Tibial nerve (tissue), 4 donors: ENCODE results near the gene DRC1. TPM values are rescaled to one million over a fixed set of nuclear protein-coding genes. Genes with fewer than 3 reads are reported as not detected.

Experiments
- DNase-seq, 2 donors: peaks; one replicate each; pipeline ENCODE4 v3.0.0-alpha.2; 2019; ENCODE audit warnings: low spot score in 2 of 2
- H3K27ac ChIP-seq, 4 donors: fragments of 200-600 bp; sonication (generic) in 3 of 4; one replicate each; pipeline ENCODE4 v1.5.1; 2017 to 2019; ENCODE audit warnings: mild to moderate bottlenecking in 1 of 4
- H3K27me3 ChIP-seq, 2 donors: fragments of 200-600 bp; sonication (generic) in 1 of 2; one replicate each; pipeline versions ENCODE4 v1.5.1 to v1.6.0; 2017 to 2019
- H3K36me3 ChIP-seq, 3 donors: fragments of 200-600 bp; sonication (generic); one replicate each; pipeline ENCODE4 v1.5.1; 2018 to 2019
- H3K4me1 ChIP-seq, 4 donors: fragments of 200-600 bp; sonication (generic) in 3 of 4; one replicate each; pipeline ENCODE4 v1.5.1; 2017 to 2019
- H3K4me3 ChIP-seq, 4 donors: fragments of 200-600 bp; sonication (generic) in 3 of 4; one replicate each; pipeline ENCODE4 v1.5.1; 2017 to 2019; ENCODE audit warnings: mild to moderate bottlenecking in 1 of 4, moderate library complexity in 1 of 4
- H3K9me3 ChIP-seq, 4 donors: fragments of 200-600 bp; sonication (generic) in 3 of 4; one replicate each; pipeline ENCODE4 v1.5.1; 2017 to 2019
- CTCF ChIP-seq, 5 experiments: fragments of 200-600 bp in 3 of 5; fragments of 450-650 bp in 2 of 5; sonication (generic) in 3 of 5; IDR thresholded peaks; one replicate each; pipeline ENCODE4 v1.5.1; 2016 to 2019; ENCODE audit warnings: antibody characterized with exemption in 5 of 5, mild to moderate bottlenecking in 3 of 5, moderate library complexity in 2 of 5
- EP300 ChIP-seq, 2 donors: sonication (generic); formaldehyde crosslinking; IDR thresholded peaks; one replicate each; pipeline ENCODE4 v1.6.1; 2017; ENCODE audit warnings: antibody characterized with exemption in 2 of 2, mild to moderate bottlenecking in 1 of 2
- POLR2A ChIP-seq, 2 donors: fragments of 450-650 bp; IDR thresholded peaks; one replicate each; pipeline ENCODE4 v1.6.1; 2017; ENCODE audit warnings: antibody characterized with exemption in 2 of 2, mild to moderate bottlenecking in 2 of 2, moderate library complexity in 2 of 2
- WGBS, 2 donors: methylation state at CpG; one replicate each; pipeline ENCODE4 v1.1.5; 2018; 5-methylcytosine and 5-hydroxymethylcytosine counted together
- total RNA-seq, 4 donors: library from RNA; depleted of rRNA; stranded (reverse); fragments of >200 nt; gene quantifications; one replicate each; pipeline ENCODE4 v1.1.0, GENCODE V29; 2016

Gene DRC1
- total RNA-seq, 4 donors from 2014 or later = 0.22 to 5.7 (median 1.7) TPM

- TF ChIP-seq POLR2A (IDR thresholded peaks at IDR 0.05) = no peak
- TF ChIP-seq EP300 (IDR thresholded peaks at IDR 0.05) = no peak
- no peak for TF ChIP-seq CTCF (IDR thresholded peaks at IDR 0.05)
- Histone ChIP-seq H3K27ac (no peak overlapping the region), H3K4me3 (no peak overlapping the region), H3K9me3 (no peaks in the 10 kb centered on the region), H3K27me3 (no peaks in the 10 kb centered on the region), H3K36me3 (no peaks in the 10 kb centered on the region), H3K4me1 (peaks cover 0 to 20% (median 0%) of the 10 kb centered on the region in 4 donors)
- WGBS, 2 donors = 91 to 93% methylated on average over 5 of the region's 5 CpGs
- DNase-seq = no peak
These were observed 4.9 kb upstream of the DRC1 start for GRCh38 chr2:26396734-26397298.

DNA sequence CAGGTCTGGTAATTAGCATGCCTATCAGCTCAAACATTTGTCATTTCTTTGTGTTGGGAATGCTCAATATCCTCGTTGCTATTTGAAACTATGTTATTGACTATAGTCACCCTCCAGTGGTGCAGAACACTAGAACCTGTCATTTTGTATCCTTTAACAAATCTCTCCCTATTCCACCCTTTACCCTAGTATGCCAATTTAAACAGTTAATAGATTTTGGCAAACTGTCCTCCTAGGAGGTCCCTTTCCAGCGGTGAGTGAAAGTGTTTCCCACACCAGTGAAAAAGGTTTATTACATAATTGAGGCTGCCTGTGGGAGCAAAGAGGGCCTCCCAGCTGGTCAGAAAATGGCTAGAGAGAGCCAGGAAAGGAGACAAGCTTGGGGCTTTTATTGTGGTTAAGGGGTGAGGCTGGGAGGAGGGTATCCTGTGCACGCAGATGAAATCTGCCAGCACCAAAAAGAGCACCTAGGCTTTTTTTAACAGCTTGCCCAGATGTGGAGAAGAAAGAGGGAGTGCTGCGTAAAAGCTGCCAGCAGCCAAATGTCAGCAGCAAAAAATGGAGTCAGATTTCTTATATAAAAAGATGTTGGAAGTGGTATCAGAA is 1.8 kb upstream of the DRC1 start:
- Histone ChIP-seq H3K9me3 (no peaks in the 10 kb centered on the region), H3K4me1 (peaks cover 0 to 19% (median 0%) of the 10 kb centered on the region in 4 donors), H3K27ac (no peak overlapping the region), H3K27me3 (no peaks in the 10 kb centered on the region), H3K36me3 (no peaks in the 10 kb centered on the region), H3K4me3 (no peak overlapping the region)
- 37 to 44% methylated on average over 4 of the region's 4 CpGs for WGBS, 2 donors
- DNase-seq = no peak
- TF ChIP-seq POLR2A (IDR thresholded peaks at IDR 0.05) = no peak
- no peak for TF ChIP-seq CTCF (IDR thresholded peaks at IDR 0.05)
- no peak for TF ChIP-seq EP300 (IDR thresholded peaks at IDR 0.05)

GRCh38 chr2:26400723-26401122 is 997 bp upstream of the DRC1 start:
- H3K9me3 ChIP-seq = no peaks in the 10 kb centered on the region
- no peaks in the 10 kb centered on the region for H3K27me3 ChIP-seq
- H3K4me1 ChIP-seq = peaks cover 0 to 12% (median 0%) of the 10 kb centered on the region in 4 donors
- TF ChIP-seq CTCF (IDR thresholded peaks at IDR 0.05) = no peak
- TF ChIP-seq POLR2A (IDR thresholded peaks at IDR 0.05) = no peak
- TF ChIP-seq EP300 (IDR thresholded peaks at IDR 0.05) = no peak
- WGBS, 2 donors = 84 to 85% methylated on average over 5 of the region's 5 CpGs
- H3K27ac ChIP-seq = no peak overlapping the region
- H3K36me3 ChIP-seq = no peaks in the 10 kb centered on the region
- H3K4me3 ChIP-seq = no peak overlapping the region
- DNase-seq = no peak

DNA sequence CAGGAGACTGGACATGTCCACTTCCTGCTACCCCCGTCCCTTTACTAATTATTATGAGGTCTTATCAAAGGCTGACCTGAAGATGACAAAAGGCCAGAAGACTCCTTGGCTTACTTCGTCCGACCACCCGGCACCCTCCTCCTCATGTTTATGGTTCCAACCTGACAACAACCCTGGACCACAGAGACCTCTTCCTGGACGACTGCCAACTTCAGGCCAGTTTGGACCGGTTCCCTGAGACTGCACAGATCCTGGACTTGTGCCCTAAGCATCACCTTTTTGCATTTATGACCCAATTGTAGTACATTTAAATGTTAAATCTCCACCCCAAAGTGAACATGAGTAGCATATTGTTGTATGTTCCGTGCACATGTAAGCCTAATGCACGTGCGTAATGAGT is 5.8 kb downstream of the DRC1 start:
- TF ChIP-seq POLR2A (IDR thresholded peaks at IDR 0.05) = no peak
- 61 to 64% methylated on average over 9 of the region's 9 CpGs for WGBS, 2 donors
- no peak overlapping the region for H3K4me3 ChIP-seq

DNA sequence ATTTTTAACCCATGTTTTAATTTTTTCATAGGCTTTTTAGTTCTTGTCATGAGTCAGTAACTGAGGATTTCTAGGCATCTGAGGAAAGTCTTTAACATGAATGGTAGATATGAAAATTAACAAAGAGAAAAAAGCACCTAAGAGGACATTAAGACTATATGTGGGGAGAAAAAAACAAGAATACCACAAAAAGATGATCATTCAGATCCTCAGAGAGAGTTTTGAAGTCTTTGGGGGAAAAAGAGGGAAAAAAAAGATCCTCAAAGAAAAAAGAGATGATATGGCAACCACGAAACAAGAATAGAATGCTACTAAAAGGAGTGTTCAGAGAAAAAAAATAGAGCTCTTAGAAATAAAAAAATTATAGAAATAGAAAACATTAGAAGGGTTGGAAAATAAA is 8.1 kb downstream of the DRC1 start:
- Histone ChIP-seq H3K27me3 (peaks cover 0 to 7% of the 10 kb centered on the region in 2 donors), H3K4me1 (no peaks in the 10 kb centered on the region), H3K9me3 (no peaks in the 10 kb centered on the region), H3K27ac (no peak overlapping the region), H3K36me3 (no peaks in the 10 kb centered on the region), H3K4me3 (no peak overlapping the region)
- TF ChIP-seq EP300 (IDR thresholded peaks at IDR 0.05) (no peak), CTCF (IDR thresholded peaks at IDR 0.05) (no peak), POLR2A (IDR thresholded peaks at IDR 0.05) (no peak)
- no peak for DNase-seq
- WGBS, 2 donors = 85 to 91% methylated on average over 1 of the region's 1 CpG

More for the DNA sequence above, 5.8 kb downstream of the DRC1 start:
- Histone ChIP-seq H3K4me1 (no peaks in the 10 kb centered on the region), H3K36me3 (no peaks in the 10 kb centered on the region), H3K27ac (no peak overlapping the region), H3K9me3 (no peaks in the 10 kb centered on the region), H3K27me3 (peaks cover 0 to 7% of the 10 kb centered on the region in 2 donors)
- no peak for DNase-seq
